C4-2B (cell line): ENCODE data around the gene COX6B2.

Experiments used
- H3K27ac ChIP-seq: fragments of 450-650 bp; 2 replicates; pipeline ENCODE4 v1.5.1; 2017
- CTCF ChIP-seq: fragments of 450-650 bp; conservative IDR thresholded peaks from 2 replicates; pipeline ENCODE4 v1.5.1; 2017; ENCODE audit warnings: mild to moderate bottlenecking
- ZFX ChIP-seq: fragments of 450-650 bp; IDR thresholded peaks from 2 replicates; pipeline ENCODE4 v1.6.1; 2017

The COX6B2 gene

GRCh38 chr19:55325172-55325571, 29.3 kb downstream of the COX6B2 start, which contains the start of gene TMEM150B:
Gene TMEM150B (minus strand): TSS chr19:55325341. CDS start chr19:55321036, 4,305 bp downstream.
- TF ChIP-seq CTCF (no peak), ZFX (no peak)
- no peak within 1 kb of the TSS for H3K27ac ChIP-seq

- no peak for TF ChIP-seq ZFX
- no peak for TF ChIP-seq CTCF
- H3K27ac ChIP-seq: no peak overlapping the region
Measured at GRCh38 chr19:55324662-55325061, 29.9 kb downstream of the COX6B2 start.

- TF ChIP-seq ZFX: no peak
- no peak for TF ChIP-seq CTCF
- H3K27ac ChIP-seq: no peak overlapping the region
Measured at GRCh38 chr19:55322204-55322885, 32.2 kb downstream of the COX6B2 start.

- TF ChIP-seq CTCF: no peak
- TF ChIP-seq ZFX: no peak
- no peak overlapping the region for H3K27ac ChIP-seq
Measured at GRCh38 chr19:55321466-55322137, 32.9 kb downstream of the COX6B2 start.

GRCh38 chr19:55320844-55321419, 33.6 kb downstream of the COX6B2 start:
- H3K27ac ChIP-seq: no peak overlapping the region
- TF ChIP-seq ZFX: no peak
- TF ChIP-seq CTCF: no peak

- TF ChIP-seq CTCF (no peak), ZFX (no peak)
- H3K27ac ChIP-seq: no peak overlapping the region
Measured at GRCh38 chr19:55319785-55320184, 34.7 kb downstream of the COX6B2 start.

GRCh38 chr19:55316646-55317045, 37.9 kb downstream of the COX6B2 start:
- H3K27ac ChIP-seq: no peak overlapping the region
- TF ChIP-seq ZFX: no peak
- no peak for TF ChIP-seq CTCF
